TTC549 (cell line): ENCODE results near the gene NUF2.
A peak's percentile ranks its signal among the peaks of the same experiment; 100 is the strongest.
"Not testable (repeated sequence)": the region's sequence is repeated elsewhere in the genome, so short reads cannot be mapped to it uniquely, and the experiment has no call there.

Source experiments
- FAIRE-seq: peaks from 2 replicates; lab custom pipeline; 2012; peaks lifted over from hg19 to GRCh38; lab: Jason Lieb, UNC

Gene NUF2

GRCh38 chr1:163321311-163322305 lies at the start of gene NUF2:
Gene NUF2, plus strand, starts transcription at chr1:163321954. Its CDS starts 4,098 bp downstream, at chr1:163326052.
- peak; percentile 96 for FAIRE-seq

- no peak for FAIRE-seq
Observed at GRCh38 chr1:163273766-163274441, 47.9 kb upstream of the NUF2 start.

GRCh38 chr1:163275222-163275621 lies 46.5 kb upstream of the NUF2 start:
- no peak for FAIRE-seq

GRCh38 chr1:163278602-163279001 lies 43.2 kb upstream of the NUF2 start:
- FAIRE-seq = peak; percentile 68

GRCh38 chr1:163284867-163285266 lies 36.9 kb upstream of the NUF2 start:
- FAIRE-seq = not testable (repeated sequence)

- FAIRE-seq = no peak
Observed at GRCh38 chr1:163290025-163290640, 31.6 kb upstream of the NUF2 start.

- FAIRE-seq = no peak
Observed at GRCh38 chr1:163291461-163291860, 30.3 kb upstream of the NUF2 start.

- not testable (repeated sequence) for FAIRE-seq
Observed at GRCh38 chr1:163292153-163292552, 29.6 kb upstream of the NUF2 start.

- FAIRE-seq = not testable (repeated sequence)
Observed at GRCh38 chr1:163293497-163293896, 28.3 kb upstream of the NUF2 start.

- no peak for FAIRE-seq
Observed at GRCh38 chr1:163295949-163296348, 25.8 kb upstream of the NUF2 start.

GRCh38 chr1:163296504-163297263 lies 25.1 kb upstream of the NUF2 start:
- FAIRE-seq = no peak

- no peak for FAIRE-seq
Observed at GRCh38 chr1:163298365-163298764, 23.4 kb upstream of the NUF2 start.

GRCh38 chr1:163300568-163300967 lies 21.2 kb upstream of the NUF2 start:
- no peak for FAIRE-seq

GRCh38 chr1:163303561-163303960 lies 18.2 kb upstream of the NUF2 start:
- no peak for FAIRE-seq

GRCh38 chr1:163305441-163305840 lies 16.3 kb upstream of the NUF2 start:
- no peak for FAIRE-seq

- FAIRE-seq = no peak
Observed at GRCh38 chr1:163307479-163308171, 14.1 kb upstream of the NUF2 start.

- no peak for FAIRE-seq
Observed at GRCh38 chr1:163308811-163309210, 12.9 kb upstream of the NUF2 start.

- FAIRE-seq = peak; percentile 99
Observed at GRCh38 chr1:163315773-163316374, 5.9 kb upstream of the NUF2 start.

- no peak for FAIRE-seq
Observed at GRCh38 chr1:163320891-163321290, 863 bp upstream of the NUF2 start.

GRCh38 chr1:163323339-163323738 lies 1.6 kb downstream of the NUF2 start:
- not testable (repeated sequence) for FAIRE-seq

GRCh38 chr1:163331116-163331515 lies 9.4 kb downstream of the NUF2 start:
- no peak for FAIRE-seq
